GM18502 (cell line): ENCODE measurements around the gene RALY.

Experiments
- ATAC-seq: cut with Tn5 transposase; IDR thresholded peaks from one replicate; pipeline ENCODE4 v1.9.1; 2021; ENCODE audit warnings: mild to moderate bottlenecking; ENCODE audit not compliant: unreplicated experiment, poor library complexity

RALY gene

GRCh38 chr20:33993576-33994221 lies at the start of gene RALY:
TSS of gene RALY (plus strand) at chr20:33993911. CDS start at chr20:34072075, 78,164 bp downstream.
- ATAC-seq: peak; percentile 67

GRCh38 chr20:33944914-33945313 lies 48.8 kb upstream of the RALY start:
- no peak for ATAC-seq

- ATAC-seq: no peak
Measured at GRCh38 chr20:33945391-33946081, 48.2 kb upstream of the RALY start.

GRCh38 chr20:33947709-33948295 lies 45.9 kb upstream of the RALY start:
- ATAC-seq: no peak

- ATAC-seq: no peak
Measured at GRCh38 chr20:33948480-33948879, 45.2 kb upstream of the RALY start.

- no peak for ATAC-seq
Measured at GRCh38 chr20:33951171-33951570, 42.5 kb upstream of the RALY start.

- ATAC-seq: no peak
Measured at GRCh38 chr20:33954504-33954903, 39.2 kb upstream of the RALY start.

- ATAC-seq: no peak
Measured at GRCh38 chr20:33963751-33964150, 30.0 kb upstream of the RALY start.

- ATAC-seq: no peak
Measured at GRCh38 chr20:33964441-33964840, 29.3 kb upstream of the RALY start.

GRCh38 chr20:33967126-33967525 lies 26.6 kb upstream of the RALY start:
- ATAC-seq: no peak

- ATAC-seq: no peak
Measured at GRCh38 chr20:33969563-33969962, 24.1 kb upstream of the RALY start.

- no peak for ATAC-seq
Measured at GRCh38 chr20:33970229-33970628, 23.5 kb upstream of the RALY start.

GRCh38 chr20:33971147-33971975 lies 22.4 kb upstream of the RALY start:
- ATAC-seq: no peak

GRCh38 chr20:33976959-33977358 lies 16.8 kb upstream of the RALY start:
- ATAC-seq: no peak

- ATAC-seq: no peak
Measured at GRCh38 chr20:33977535-33977934, 16.2 kb upstream of the RALY start.

- no peak for ATAC-seq
Measured at GRCh38 chr20:33979094-33979493, 14.6 kb upstream of the RALY start.

GRCh38 chr20:33981347-33981746 lies 12.4 kb upstream of the RALY start:
- no peak for ATAC-seq

GRCh38 chr20:33981964-33982363 lies 11.7 kb upstream of the RALY start:
- ATAC-seq: no peak

GRCh38 chr20:33983371-33983770 lies 10.3 kb upstream of the RALY start:
- no peak for ATAC-seq

GRCh38 chr20:33984182-33984719 lies 9.5 kb upstream of the RALY start:
- no peak for ATAC-seq

GRCh38 chr20:33985280-33985679 lies 8.4 kb upstream of the RALY start:
- no peak for ATAC-seq
